DND-41 (cell line): Measurements from ENCODE around the gene PTPRU.

Experiments used
- ATAC-seq: fragments of 200-7000 bp; cut with Tn5 transposase; 3 replicates; pipeline ENCODE4 v1.9.1; 2021; ENCODE audit warnings: low read depth; ENCODE audit not compliant: insufficient read depth
- DNase-seq: peaks from one replicate; pipeline ENCODE4 v3.0.0-alpha.2; 2020
- H2AFZ ChIP-seq: 2 replicates; pipeline ENCODE4 v1.6.0; 2012; ENCODE audit warnings: low read depth, low read length
- H3K27ac ChIP-seq: 2 replicates; pipeline ENCODE4 v1.5.1; 2012; ENCODE audit warnings: low read length, inconsistent platforms
- H3K27me3 ChIP-seq: fragments of 200-600 bp; sonication (generic); 2 replicates; pipeline ENCODE4 v1.6.0; 2012; ENCODE audit warnings: low read length, mild to moderate bottlenecking, inconsistent platforms; ENCODE audit not compliant: insufficient read depth, poor library complexity
- H3K36me3 ChIP-seq: 2 replicates; pipeline ENCODE4 v1.5.1; 2012; ENCODE audit warnings: low read length, inconsistent platforms; ENCODE audit not compliant: insufficient read depth
- H3K4me1 ChIP-seq: 2 replicates; pipeline ENCODE4 v1.5.1; 2012; ENCODE audit warnings: mild to moderate bottlenecking, low read length; ENCODE audit not compliant: insufficient read depth
- H3K4me2 ChIP-seq: 2 replicates; pipeline ENCODE4 v1.6.0; 2012; ENCODE audit warnings: mild to moderate bottlenecking, moderate library complexity, low read length, inconsistent platforms; ENCODE audit not compliant: insufficient read depth
- H3K4me3 ChIP-seq, 2 experiments: fragments of 200-600 bp in 1 of 2; shearing (Covaris generic) in 1 of 2; 2 replicates each; pipeline ENCODE4 v1.5.1; 2012 to 2016; ENCODE audit warnings: inconsistent platforms in 2 of 2, low read length in 2 of 2, mild to moderate bottlenecking in 2 of 2, low read depth in 1 of 2, moderate library complexity in 1 of 2
- H3K79me2 ChIP-seq: 2 replicates; pipeline ENCODE4 v1.6.0; 2012; ENCODE audit warnings: low read length, inconsistent platforms; ENCODE audit not compliant: insufficient read depth
- H3K9ac ChIP-seq: 2 replicates; pipeline ENCODE4 v1.6.0; 2012; ENCODE audit warnings: low read depth, mild to moderate bottlenecking, inconsistent platforms, low read length, moderate library complexity
- H3K9me3 ChIP-seq: 2 replicates; pipeline ENCODE4 v1.5.1; 2012; ENCODE audit warnings: low read length, moderate library complexity, mild to moderate bottlenecking, inconsistent platforms; ENCODE audit not compliant: insufficient read depth, severe bottlenecking
- H4K20me1 ChIP-seq: 2 replicates; pipeline ENCODE4 v1.6.0; 2012; ENCODE audit warnings: low read length; ENCODE audit not compliant: insufficient read depth
- CTCF ChIP-seq: IDR thresholded peaks from 2 replicates; pipeline ENCODE4 v1.5.1; 2012; ENCODE audit warnings: borderline replicate concordance, low read length, moderate library complexity, mild to moderate bottlenecking; ENCODE audit not compliant: poor library complexity, severe bottlenecking; ENCODE audit errors: extremely low read depth
- EZH2 ChIP-seq: IDR thresholded peaks from 3 replicates; pipeline ENCODE4 v1.6.1; 2012; ENCODE audit warnings: borderline replicate concordance, low read depth, mild to moderate bottlenecking, moderate library complexity, low read length, inconsistent platforms; ENCODE audit not compliant: severe bottlenecking

PTPRU gene

GRCh38 chr1:29278124-29278523 is 41.8 kb downstream of the PTPRU start:
- no peak for DNase-seq
- Histone ChIP-seq H2AFZ (no peak overlapping the region), H3K9ac (no peak overlapping the region), H3K36me3 (no peaks in the 10 kb centered on the region), H3K27me3 (no peaks in the 10 kb centered on the region), H3K79me2 (no peaks in the 10 kb centered on the region), H3K4me3 (no peak overlapping the region), H3K27ac (no peak overlapping the region), H3K4me2 (no peak overlapping the region), H4K20me1 (no peaks in the 10 kb centered on the region), H3K9me3 (no peaks in the 10 kb centered on the region), H3K4me1 (no peaks in the 10 kb centered on the region)
- ATAC-seq = no peak
- TF ChIP-seq CTCF (no peak), EZH2 (no peak)

GRCh38 chr1:29279406-29279805 is 43.1 kb downstream of the PTPRU start:
- no peak overlapping the region for H3K4me2 ChIP-seq
- no peaks in the 10 kb centered on the region for H3K36me3 ChIP-seq
- no peaks in the 10 kb centered on the region for H3K27me3 ChIP-seq

GRCh38 chr1:29279951-29280391 is 43.6 kb downstream of the PTPRU start:
- DNase-seq (no peak), ATAC-seq (no peak)
- no peak overlapping the region for H3K4me2 ChIP-seq
- no peak overlapping the region for H3K27ac ChIP-seq
- H3K36me3 ChIP-seq = no peaks in the 10 kb centered on the region
- no peaks in the 10 kb centered on the region for H3K9me3 ChIP-seq
- no peak for TF ChIP-seq CTCF
- no peak for TF ChIP-seq EZH2
- H3K4me1 ChIP-seq = no peaks in the 10 kb centered on the region
- no peak overlapping the region for H3K9ac ChIP-seq
- H4K20me1 ChIP-seq = peaks cover 3% of the 10 kb centered on the region; the same call in 1 of the 2 replicates
- no peak overlapping the region for H3K4me3 ChIP-seq
- no peaks in the 10 kb centered on the region for H3K79me2 ChIP-seq
- no peaks in the 10 kb centered on the region for H3K27me3 ChIP-seq
- no peak overlapping the region for H2AFZ ChIP-seq

More at GRCh38 chr1:29279406-29279805, 43.1 kb downstream of the PTPRU start:
- Histone ChIP-seq H3K9ac (no peak overlapping the region), H3K4me3 (no peak overlapping the region), H3K4me1 (no peaks in the 10 kb centered on the region), H3K79me2 (no peaks in the 10 kb centered on the region), H3K27ac (no peak overlapping the region), H2AFZ (no peak overlapping the region), H4K20me1 (peaks cover 2% of the 10 kb centered on the region; the same call in 1 of the 2 replicates), H3K9me3 (no peaks in the 10 kb centered on the region)
- DNase-seq = no peak
- TF ChIP-seq CTCF (no peak), EZH2 (no peak)
- ATAC-seq = no peak
